Left lung (tissue), 10 donors: ENCODE measurements around the gene PCNX1. TPM values are rescaled to one million over a fixed set of nuclear protein-coding genes. Genes with fewer than 3 reads are reported as not detected.

Experiments
- ATAC-seq: fragments of 200-7000 bp; cut with Tn5 transposase; one replicate; pipeline ENCODE4 v1.9.1; 2020; ENCODE audit warnings: moderate library complexity
- DNase-seq, 4 donors: peaks; one replicate each; pipeline ENCODE4 v3.0.0-alpha.2; 2013 to 2020
- H3K27ac ChIP-seq, 2 donors: fragments of 200-600 bp; sonication (generic) in 1 of 2; one replicate each; pipeline versions ENCODE4 v1.5.0 to v1.8.0; 2020 to 2021
- H3K27me3 ChIP-seq, 2 donors: fragments of 200-600 bp; sonication (generic) in 1 of 2; one replicate each; pipeline versions ENCODE4 v1.5.0 to v1.8.0; 2020 to 2021
- H3K36me3 ChIP-seq, 2 donors: fragments of 200-600 bp; sonication (generic) in 1 of 2; one replicate each; pipeline versions ENCODE4 v1.5.0 to v1.8.0; 2020 to 2021
- H3K4me1 ChIP-seq, 2 donors: fragments of 200-600 bp; one replicate each; pipeline ENCODE4 v1.8.0; 2021
- H3K4me3 ChIP-seq, 2 donors: fragments of 200-600 bp; sonication (generic) in 1 of 2; one replicate each; pipeline versions ENCODE4 v1.5.0 to v1.8.0; 2020 to 2021; ENCODE audit warnings: mild to moderate bottlenecking in 1 of 2
- H3K9me3 ChIP-seq, 2 donors: fragments of 200-600 bp; sonication (generic) in 1 of 2; one replicate each; pipeline versions ENCODE4 v1.5.0 to v1.8.0; 2020 to 2021
- intact Hi-C, 2 donors: fragments of 100-400 bp; cut with DNase I; formaldehyde crosslinking; loops; one replicate each; pipeline versions ENCODE4 v1.11.2 to v1.14.2; 2022
- polyA plus RNA-seq, 6 donors: library from polyadenylated mRNA; unstranded; fragments of 120-200 nt; gene quantifications; one replicate each; pipeline ENCODE4 v1.2.1, GENCODE V29; 2013; ENCODE audit not compliant: insufficient read length in 6 of 6
- total RNA-seq, 2 donors: library from RNA; stranded (reverse); fragmentation: NEBNext Ultra II Directional; extraction: Animal tissue kit (Norgen Biotek cat#: 25700); gene quantifications; one replicate each; pipeline ENCODE4 v1.2.1, GENCODE V29; 2021
- TF ChIP-seq, protein P1 (sequence below), 2 donors: fragments of 200-600 bp; sonication (generic) in 1 of 2; IDR thresholded peaks; one replicate each; pipeline versions ENCODE4 v1.5.0 to v1.8.0; 2021; ENCODE audit warnings: antibody characterized with exemption in 2 of 2
- donor health status: DM: no; HTN: yes; CAD: no.
- donor health status: DM: no; HTN: no; CAD: no.

The PCNX1 gene
- total and polyA plus RNA-seq, 8 donors = 36.9 to 65.8 (median 49.6) TPM

DNA sequence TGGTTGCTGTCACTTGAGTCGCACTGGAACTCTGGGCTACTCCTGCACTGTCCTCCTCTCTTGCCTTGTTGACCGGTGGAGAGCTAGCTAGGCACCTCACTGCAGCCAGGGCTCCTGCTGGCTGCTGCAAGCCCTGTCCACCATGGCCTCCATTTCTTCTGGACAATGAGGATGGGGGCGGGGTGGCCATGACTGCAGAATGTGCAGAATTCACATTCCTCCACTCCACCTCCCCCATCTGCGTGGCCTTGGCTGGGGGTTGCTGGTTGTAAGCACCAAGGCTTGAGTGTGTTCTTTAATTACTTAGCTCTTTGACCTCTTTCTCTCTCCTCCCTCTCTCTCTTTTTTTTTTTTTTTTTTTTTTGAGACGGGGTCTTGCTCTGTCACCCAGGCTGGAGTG lies 248.5 kb downstream of the PCNX1 start:
- TF ChIP-seq, protein P1, sequence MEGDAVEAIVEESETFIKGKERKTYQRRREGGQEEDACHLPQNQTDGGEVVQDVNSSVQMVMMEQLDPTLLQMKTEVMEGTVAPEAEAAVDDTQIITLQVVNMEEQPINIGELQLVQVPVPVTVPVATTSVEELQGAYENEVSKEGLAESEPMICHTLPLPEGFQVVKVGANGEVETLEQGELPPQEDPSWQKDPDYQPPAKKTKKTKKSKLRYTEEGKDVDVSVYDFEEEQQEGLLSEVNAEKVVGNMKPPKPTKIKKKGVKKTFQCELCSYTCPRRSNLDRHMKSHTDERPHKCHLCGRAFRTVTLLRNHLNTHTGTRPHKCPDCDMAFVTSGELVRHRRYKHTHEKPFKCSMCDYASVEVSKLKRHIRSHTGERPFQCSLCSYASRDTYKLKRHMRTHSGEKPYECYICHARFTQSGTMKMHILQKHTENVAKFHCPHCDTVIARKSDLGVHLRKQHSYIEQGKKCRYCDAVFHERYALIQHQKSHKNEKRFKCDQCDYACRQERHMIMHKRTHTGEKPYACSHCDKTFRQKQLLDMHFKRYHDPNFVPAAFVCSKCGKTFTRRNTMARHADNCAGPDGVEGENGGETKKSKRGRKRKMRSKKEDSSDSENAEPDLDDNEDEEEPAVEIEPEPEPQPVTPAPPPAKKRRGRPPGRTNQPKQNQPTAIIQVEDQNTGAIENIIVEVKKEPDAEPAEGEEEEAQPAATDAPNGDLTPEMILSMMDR (IDR thresholded peaks at IDR 0.05) = no peak
- no peak for DNase-seq
- no peak overlapping the region for H3K27ac ChIP-seq
- H3K4me3 ChIP-seq = no peak overlapping the region
- ATAC-seq = no peak
- peaks cover 0 to 10% of the 10 kb centered on the region in 2 donors for H3K9me3 ChIP-seq
- no peaks in the 10 kb centered on the region for H3K27me3 ChIP-seq
- H3K36me3 ChIP-seq = no peaks in the 10 kb centered on the region
- intact Hi-C loops = no loop called here
- no peaks in the 10 kb centered on the region for H3K4me1 ChIP-seq

DNA sequence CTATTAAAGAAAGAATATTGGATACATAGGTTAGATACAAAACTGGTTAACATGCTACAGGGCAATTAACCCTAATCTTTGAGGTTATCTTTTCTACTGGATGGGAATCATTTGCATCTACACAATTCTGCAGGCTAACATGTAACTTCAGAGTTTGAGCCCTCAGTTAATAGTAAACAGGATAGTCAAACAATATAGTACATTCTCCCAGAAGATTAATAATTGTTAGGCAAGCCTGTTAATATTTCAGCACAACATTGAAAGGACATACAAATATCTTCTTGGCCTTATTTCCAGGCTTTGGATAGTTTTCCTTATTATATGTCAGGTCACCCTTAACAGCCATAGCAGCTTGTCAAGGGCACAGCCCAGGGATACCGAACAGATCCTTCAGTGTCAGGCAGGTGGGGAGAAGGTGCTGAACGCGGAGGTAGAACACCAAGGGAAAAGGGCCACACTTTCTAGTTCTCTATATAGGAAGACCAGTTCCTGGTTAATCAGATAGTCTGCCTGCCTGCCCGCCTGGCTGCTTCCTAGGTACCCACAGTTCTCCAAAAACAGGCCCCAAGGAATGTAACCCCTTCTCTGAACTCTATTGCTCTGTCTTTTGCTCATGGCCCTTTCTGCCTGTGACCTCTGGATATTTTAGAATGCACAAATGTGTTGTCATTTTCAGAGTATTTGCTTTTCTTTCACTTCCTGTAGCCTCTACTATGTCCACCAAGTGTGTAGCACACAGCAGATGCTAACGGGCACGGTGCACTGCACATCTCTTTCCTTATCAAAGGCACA lies 256.0 kb downstream of the PCNX1 start:
- intact Hi-C loops = no loop called here
- no peak overlapping the region for H3K27ac ChIP-seq
- no peak overlapping the region for H3K4me3 ChIP-seq
- TF ChIP-seq, protein P1 (IDR thresholded peaks at IDR 0.05) = no peak
- H3K27me3 ChIP-seq = no peaks in the 10 kb centered on the region
- H3K4me1 ChIP-seq = peaks cover 3 to 13% of the 10 kb centered on the region in 2 donors
- ATAC-seq (no peak), DNase-seq (no peak)
- no peaks in the 10 kb centered on the region for H3K36me3 ChIP-seq
- H3K9me3 ChIP-seq = no peaks in the 10 kb centered on the region

DNA sequence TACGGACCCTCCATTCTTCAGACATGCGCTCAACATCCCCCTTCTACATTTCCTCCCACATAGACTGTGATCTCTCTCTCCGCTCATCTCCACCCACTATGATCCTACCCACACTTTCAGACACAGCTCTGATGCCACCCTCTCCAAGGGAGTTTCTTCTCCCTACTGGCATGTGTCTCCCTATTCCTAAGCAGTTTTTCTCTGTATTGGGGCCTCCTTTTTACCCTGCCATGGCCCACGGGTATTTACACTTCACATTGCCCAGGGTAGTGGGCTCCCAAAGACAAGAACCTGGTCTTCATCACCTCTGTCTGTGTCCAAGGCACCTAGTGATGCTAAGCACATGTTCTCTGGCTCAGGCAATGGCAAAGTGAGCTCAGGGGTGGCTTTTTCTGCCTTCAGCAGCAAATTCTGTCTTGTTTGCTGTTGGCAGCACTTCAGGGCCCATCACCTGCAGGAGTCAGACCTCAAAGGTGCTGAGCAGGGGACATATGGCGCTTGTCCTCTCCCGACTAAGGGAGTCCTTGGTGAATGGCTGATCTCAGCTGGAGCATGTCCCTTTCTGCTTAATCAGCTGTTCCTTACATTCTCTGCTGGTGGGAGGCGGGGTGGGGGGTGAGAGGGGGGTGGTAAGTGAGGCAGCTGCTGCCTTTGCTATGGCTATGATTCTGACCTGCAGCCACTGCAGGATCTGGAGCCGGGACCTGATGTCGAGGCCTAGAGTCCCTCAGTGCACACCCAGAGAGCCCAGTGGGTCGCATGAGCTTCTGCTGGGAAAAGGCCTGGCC lies 256.8 kb downstream of the PCNX1 start:
- DNase-seq (no peak), ATAC-seq (no peak)
- no peak overlapping the region for H3K4me3 ChIP-seq
- H3K36me3 ChIP-seq = no peaks in the 10 kb centered on the region
- peaks cover 3 to 13% of the 10 kb centered on the region in 2 donors for H3K4me1 ChIP-seq
- TF ChIP-seq, protein P1 (IDR thresholded peaks at IDR 0.05) = no peak
- H3K27me3 ChIP-seq = no peaks in the 10 kb centered on the region
- intact Hi-C loops = no loop called here
- no peak overlapping the region for H3K27ac ChIP-seq
- H3K9me3 ChIP-seq = no peaks in the 10 kb centered on the region

Other genes starting within 250 kb of the PCNX1 start
- 10 to 100 TPM; 10.7 to 13.1 TPM for gene MAP3K9, start 97.9 kb upstream of the PCNX1 start, total RNA-seq
- gene MAP3K9, start 97.9 kb upstream of the PCNX1 start, polyA plus RNA-seq = 1 to 10 TPM; 5.1 to 7.1 (median 5.6) TPM